Sciatic nerve (tissue), 2 donors: ENCODE data around the gene SLC16A8. TPM values are rescaled to one million over a fixed set of nuclear protein-coding genes. Genes with fewer than 3 reads are reported as not detected.
A peak's percentile ranks its signal among the peaks of the same experiment; 100 is the strongest.

Source experiments
- ATAC-seq: fragments of 200-7000 bp; cut with Tn5 transposase; one replicate; pipeline ENCODE4 v1.9.1; 2020; ENCODE audit warnings: mild to moderate bottlenecking, moderate library complexity
- DNase-seq: peaks from one replicate; pipeline ENCODE4 v3.0.0-alpha.2; 2020; ENCODE audit warnings: low spot score
- intact Hi-C: fragments of 100-400 bp; cut with DNase I; formaldehyde crosslinking; loops from one replicate; pipeline ENCODE4 v1.14.2; 2022
- total RNA-seq: library from RNA; stranded (reverse); fragmentation: NEBNext Ultra II Directional; extraction: Animal tissue kit (Norgen Biotek cat#: 25700); gene quantifications from one replicate; pipeline ENCODE4 v1.2.1, GENCODE V29; 2021
- donor health status: DM: no; HTN: no; CAD: no.
- donor health status: DM: no; HTN: no; CAD: no.

Gene SLC16A8
- total RNA-seq, 1 donor from 2014 or later = 1.7 TPM

DNA sequence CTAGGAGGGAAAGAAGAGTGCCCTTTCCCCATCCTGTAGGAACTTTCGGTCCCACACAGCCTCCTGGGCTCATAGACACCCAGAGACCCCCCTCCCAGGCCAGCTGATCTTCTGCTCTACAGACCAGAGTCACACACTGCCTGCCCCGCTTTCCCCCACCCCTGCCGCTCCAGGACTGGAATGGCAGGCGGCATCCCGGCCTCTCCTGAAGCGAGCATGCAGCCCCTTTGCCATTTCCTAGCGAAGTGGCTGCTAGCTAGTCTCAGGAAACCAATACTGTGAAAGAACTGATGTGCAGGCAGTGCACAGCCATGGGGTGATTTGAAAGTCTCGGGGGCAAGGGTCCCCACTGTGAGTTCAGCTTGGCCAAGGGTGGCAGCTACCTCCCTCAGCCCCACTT, 18.4 kb downstream of the SLC16A8 start:
- intact Hi-C loops = no loop called here
- ATAC-seq (no peak), DNase-seq (no peak)

DNA sequence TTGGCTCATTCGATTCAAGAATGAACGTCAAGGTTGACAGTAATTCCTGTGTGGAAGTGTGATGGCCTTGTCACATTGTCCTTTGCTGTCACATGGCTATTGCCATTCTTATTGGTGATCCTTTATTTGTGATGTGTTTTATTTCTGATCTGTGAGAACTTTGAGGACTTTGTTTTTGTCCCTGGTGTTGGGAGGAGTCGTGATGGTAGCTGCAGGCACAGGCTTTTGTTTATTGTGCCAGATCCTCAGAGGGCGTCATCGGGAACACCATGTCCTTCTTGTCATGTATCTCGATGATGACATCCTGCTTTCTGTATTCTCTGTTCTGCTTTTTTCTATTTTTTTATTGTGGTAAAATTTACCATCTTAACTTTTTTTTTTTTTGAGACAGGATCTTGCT, 21.2 kb downstream of the SLC16A8 start:
- ATAC-seq (peak; percentile 83), DNase-seq (no peak)
- intact Hi-C loops = no loop called here

DNA sequence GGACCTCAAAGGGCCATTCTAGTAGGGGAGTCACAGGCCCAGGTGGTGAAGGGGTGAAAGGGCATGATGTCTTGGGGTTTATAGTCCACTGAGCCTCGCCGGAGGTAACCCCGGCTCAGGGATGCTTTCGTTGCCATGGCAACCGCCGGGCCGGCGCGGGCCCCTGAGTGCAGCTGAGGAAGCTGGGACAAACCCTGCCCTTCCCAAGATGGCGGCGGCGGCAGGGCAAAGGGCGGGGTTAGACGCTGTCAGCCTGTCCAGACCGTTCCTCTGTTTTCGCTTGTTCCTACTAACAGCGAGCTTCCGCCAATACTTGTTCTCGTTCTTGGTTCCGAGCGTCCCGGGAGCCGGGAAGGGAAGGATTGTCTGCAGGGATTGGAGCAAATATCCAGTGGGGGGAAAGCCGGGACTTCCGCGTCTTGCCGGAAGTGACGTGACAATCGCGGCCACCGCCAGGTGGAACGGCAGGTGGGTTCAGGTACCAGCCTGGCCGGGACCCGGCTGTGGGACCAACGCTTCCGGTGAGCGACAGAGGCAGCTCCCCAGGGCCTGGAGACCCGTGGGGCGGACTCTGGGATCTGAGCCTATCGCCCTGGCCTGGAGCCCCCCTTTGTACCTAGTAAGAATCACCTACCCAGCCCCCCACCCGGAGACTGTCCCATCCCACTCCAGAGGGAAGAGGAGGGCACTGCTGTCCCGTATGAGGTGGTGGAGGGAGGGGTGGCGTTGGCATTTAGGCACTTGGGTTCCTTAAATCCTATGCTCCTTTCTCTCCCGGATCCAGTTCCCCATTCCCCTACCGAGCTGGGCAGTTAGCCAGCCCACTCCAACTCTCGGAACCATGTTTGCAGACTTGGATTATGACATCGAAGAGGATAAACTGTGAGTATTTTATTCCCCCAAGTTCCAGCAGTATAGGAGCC, 26.8 kb downstream of the SLC16A8 start, which contains the start of gene PICK1:
Gene PICK1 (plus strand): TSS at position 436 of the 923 bp plus-strand sequence. CDS start 406 bp downstream, at position 842.
- DNase-seq (peak; percentile 90), ATAC-seq (peak; percentile 93)
- intact Hi-C loops = no loop called here

DNA sequence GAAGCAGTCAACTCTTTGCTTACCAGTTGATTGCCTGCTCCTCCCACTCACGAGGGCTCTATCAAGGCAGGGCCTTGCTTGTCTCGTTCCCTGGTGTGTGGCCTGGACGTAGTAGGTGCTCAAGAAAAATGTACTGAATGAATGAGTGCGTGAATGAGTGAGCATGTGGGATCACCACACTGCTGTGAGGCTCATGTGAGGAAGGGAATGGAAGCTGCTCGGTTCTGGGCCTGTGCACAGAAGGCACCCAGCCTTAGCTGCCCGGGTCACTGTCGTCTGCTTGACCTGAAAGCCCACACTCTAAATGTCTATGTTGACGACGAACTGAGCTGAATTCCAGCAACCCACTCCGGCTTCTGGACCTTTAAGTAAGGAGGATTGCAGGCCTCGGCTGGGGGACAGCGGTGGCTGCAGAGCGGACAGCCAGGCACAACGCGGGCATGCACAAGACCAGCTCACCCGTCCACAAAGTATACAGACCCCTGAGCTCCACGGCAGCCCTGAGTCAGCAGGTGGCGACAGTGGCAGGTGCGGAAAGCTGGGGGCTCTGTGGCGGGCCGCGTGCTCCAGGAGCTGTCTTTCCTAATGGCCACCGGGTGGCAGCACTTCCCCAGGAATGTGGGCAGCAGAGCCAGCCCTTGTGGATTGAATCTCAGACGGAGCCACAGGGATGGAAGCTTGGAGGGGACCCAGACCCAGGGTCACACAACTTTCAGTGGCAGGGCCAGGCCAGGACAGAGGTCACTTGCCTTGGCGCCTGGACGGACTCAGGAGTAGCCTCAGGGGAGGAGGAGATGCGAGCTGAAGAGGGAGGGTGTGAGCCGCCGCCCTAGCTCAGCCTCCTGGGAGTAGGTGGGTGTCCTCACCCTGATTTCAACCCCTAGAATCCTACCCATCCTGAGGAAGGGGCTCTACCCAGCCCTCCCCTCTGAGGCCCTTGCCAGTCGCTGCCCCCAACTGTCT, 31.8 kb downstream of the SLC16A8 start:
- intact Hi-C loops = no loop called here
- ATAC-seq (peak; percentile 80), DNase-seq (peak; percentile 90)

DNA sequence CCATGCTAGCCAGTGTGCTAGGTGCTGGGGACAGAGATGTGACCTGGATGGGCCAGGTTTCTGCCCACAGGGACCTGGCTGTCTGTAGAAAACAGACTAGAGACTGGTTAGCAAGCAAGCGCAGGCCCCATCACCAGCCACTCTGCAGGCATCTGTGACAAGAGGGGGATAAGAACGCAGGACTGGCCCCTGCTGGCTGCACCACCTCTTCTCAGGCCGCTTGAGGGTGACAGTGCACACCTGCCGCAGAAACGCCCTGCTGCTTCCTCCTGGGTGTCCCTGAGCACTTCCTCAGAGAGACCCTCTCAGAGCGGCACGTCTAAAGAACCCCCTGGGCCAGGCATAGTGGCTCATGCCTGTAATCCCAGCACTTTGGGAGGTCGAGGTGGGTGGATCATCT, 32.7 kb downstream of the SLC16A8 start:
- intact Hi-C loops = no loop called here
- no peak for DNase-seq
- ATAC-seq = no peak

DNA sequence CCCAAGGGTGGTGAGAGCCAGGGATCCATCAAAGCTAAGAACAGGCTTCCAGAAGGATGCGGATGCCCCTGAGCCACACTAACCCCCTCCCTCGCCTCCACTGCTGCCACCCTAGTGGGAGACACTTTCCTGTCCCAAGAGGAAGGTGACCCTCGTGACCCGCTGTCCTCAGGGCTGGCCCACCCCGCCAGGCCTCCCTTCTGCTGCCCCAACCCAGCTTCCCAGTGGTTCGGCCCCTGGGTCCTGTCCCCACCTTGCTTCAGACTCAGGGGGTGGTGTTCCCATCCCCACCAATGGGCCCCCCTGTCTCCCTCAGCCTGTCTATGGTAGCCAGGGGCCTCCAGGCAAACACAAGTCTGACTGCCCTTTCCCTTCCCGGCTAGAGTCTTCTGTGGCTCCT, 33.3 kb downstream of the SLC16A8 start:
- peak; percentile 3 for ATAC-seq
- intact Hi-C loops = no loop called here

DNA sequence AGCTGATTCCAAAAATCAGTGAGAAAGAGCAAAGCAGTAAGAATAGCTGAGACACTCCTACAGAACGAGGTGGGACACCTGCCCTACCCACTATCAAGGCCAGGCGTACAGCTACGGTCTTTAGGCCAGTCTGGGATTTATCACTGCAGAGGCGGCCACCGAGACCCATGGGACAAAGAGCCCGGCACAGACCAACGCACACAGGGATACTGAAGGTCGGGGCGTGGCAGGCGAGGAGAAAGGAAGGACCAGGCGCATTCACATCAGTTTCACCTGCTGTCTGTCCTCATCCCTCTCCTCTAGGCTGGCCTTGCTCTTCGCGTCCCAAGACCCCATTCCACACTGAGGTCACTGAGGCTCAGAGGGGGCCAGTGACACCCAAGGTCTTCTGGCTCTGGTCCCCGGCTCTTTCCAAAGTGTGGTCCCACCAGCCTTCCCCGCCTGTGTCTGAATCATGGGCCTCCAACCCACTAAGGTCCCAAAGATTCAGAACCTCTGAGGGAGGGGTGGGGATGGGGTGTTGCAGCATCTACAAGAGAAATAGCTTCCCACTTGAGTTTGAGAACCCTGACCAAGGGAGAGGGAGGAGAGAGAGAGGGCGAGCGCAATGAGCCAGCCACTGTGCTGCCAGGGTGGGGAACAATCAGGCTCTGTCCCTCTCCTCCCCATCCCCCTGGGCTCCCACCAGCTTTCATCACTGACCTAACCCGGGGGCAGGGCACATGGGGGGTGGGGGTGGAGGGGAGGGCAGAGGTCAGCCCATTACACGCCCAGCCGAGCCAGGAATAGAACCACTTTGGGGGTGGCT, 34.0 kb downstream of the SLC16A8 start:
- peak; percentile 72 for ATAC-seq
- DNase-seq = no peak
- intact Hi-C loops = no loop called here

More for the DNA sequence above, 33.3 kb downstream of the SLC16A8 start:
- DNase-seq = no peak

DNA sequence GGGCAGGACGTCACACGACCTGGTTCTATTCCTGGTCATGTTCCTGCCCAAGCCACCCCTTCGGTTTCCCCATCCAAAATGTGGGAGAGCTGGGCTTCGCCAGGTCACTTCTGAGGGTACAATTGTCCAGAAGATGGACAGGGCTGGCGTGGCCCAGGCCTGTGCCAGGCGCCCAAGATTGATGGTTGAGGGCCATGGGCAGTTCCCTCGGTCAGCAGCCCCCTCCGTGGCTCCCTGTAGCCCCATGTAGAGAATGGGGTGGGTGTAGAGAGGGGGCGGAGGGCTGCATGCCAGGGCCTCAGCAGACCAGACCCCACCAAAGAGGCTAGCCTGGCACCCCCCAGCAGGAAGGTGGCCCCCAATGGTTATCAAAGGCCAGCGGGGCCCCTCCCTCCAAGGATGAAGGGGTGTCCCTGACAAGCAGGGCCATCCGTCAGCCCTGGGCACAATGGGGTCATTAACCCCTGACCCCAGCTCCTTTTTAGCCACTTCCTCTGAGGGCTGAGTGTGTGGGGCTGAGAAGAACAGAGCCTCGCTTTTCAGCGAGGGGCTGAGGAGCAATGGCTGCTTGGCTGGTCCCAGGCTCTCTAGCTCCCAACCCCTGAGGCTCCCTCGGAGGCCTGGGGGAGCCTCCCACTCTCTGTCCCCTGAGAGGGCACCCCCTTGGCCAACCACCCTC, 37.8 kb downstream of the SLC16A8 start:
- ATAC-seq = no peak
- intact Hi-C loops = no loop called here
- no peak for DNase-seq

DNA sequence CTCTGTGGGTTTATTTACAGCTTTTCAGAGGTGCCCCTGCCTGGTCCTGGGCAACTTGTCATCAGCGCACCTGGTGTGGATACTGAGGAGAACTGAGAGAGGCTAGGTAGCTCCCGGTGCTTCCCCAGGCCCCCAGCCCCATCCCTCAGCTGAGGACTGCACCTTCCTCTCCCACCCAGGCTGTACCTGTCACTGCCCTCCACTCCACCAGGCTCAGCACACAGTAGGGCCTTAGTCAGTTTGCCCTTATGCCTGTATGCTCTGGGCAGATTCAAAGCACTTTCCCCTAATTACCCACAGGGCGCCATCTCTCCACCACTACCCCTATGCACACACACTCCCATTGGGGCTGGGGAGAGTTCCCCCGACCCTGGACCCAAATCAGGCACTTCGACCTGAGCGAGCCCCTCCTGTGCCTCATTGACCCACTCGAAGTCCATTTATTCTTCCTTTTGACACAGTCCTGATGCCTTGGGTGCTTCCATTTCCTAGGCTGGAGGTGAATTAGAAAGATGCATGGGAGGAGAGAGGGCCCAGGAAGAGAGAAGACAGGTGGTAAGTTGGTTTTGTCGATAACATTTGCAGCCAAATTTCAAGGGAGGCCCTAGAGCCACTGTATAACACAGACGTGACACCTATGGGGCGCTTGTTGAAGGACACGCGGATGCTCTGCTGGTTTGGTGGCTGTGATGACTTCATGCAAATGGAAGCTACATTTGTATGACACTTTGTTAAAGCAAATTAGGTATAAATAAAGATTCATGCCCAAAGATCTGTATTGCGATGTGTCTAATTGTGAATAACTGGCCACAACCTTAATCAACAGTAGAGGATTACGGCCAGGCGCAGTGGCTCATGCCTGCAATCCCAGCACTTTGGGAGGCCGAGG, 40.6 kb downstream of the SLC16A8 start:
- no peak for DNase-seq
- no peak for ATAC-seq
- intact Hi-C loops = no loop called here

DNA sequence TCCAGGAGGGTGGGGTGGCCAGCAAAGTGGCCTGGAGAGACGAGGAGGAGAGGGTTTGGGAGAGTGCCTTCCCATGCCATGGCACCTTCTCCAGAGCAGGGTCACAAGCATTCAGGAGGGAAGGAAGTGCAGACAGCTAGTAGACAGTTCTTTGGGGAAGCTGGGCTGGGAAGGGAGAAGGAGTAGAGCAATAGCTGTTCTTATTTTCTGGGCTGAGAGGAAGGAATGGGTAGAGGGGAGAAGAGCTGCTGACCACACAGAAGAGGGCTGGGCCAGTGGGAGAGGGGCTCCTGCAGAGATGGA, 41.5 kb downstream of the SLC16A8 start:
- ATAC-seq (no peak), DNase-seq (no peak)
- intact Hi-C loops = no loop called here

DNA sequence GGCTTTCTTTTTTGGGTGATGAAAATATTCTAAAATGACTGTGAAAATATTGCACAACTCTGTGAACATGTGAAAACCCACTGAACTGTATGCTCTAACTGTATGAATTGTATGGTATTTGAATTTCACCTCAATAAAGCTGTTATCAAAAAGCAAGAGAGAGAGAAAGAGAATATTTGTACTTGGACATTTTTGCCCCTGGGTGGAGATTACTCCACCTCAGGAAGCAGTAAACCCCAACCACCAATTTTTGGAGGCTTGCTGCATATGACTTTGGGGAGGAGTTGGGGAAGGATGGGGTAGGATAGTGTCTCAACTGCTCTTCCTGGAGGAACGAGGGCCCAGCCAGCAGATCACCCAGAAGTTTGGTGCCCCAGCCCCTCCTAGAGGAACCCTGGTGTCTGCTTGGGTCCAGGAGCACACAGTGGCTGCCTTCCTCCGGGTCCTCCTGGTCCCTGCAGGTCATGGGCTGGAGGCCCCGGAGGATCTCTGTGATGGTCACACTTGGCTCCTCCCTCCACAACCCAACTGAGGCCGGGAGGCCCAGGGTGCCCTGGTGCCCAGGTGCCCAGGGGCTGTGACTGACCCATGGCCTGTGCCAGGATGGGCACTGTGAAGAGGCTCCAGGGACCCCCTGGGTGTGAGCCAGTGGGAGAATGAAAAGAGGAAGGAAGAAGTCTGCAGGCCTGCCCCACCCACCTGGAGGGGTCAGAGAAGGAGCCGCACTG, 42.1 kb downstream of the SLC16A8 start:
- intact Hi-C loops = no loop called here
- ATAC-seq (peak; percentile 4), DNase-seq (no peak)

DNA sequence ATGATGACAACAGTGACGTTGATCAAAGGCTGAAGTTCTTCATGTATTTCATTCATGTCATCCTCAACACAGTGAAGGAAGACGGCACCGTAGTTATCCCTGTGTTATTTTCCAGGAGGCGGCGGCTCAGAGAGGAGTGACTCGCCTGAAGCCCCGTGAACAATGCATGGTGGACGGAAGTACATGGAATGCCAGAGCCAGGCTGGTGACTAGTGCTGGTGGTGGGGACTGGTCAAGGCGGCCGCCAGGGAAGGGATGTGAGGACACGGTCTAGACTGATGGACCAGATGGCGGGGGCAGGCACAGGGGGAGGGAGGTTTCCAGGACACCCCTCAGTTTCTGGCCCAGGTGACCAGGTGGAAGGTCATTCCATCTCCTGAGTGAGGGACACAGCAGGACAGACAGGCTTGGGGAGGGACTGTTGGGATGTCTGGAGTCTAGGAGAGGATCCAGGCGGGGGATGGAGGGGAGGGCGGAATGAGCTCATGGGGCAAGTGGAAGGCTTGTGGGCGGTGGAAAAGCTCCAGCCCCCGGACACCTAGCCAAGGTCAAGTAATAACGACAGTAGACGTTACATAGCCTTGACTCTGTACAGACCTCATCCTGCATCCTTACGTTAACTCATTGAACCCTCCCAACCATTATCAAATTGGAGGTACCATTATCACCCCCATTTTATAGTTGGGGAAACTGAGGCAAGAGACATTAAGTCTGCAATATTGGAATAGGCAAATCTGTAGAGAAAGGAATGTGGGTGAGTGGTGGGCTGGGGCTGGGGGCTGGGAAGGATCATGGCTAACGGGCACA, 42.8 kb downstream of the SLC16A8 start:
- DNase-seq (no peak), ATAC-seq (no peak)
- intact Hi-C loops = no loop called here

DNA sequence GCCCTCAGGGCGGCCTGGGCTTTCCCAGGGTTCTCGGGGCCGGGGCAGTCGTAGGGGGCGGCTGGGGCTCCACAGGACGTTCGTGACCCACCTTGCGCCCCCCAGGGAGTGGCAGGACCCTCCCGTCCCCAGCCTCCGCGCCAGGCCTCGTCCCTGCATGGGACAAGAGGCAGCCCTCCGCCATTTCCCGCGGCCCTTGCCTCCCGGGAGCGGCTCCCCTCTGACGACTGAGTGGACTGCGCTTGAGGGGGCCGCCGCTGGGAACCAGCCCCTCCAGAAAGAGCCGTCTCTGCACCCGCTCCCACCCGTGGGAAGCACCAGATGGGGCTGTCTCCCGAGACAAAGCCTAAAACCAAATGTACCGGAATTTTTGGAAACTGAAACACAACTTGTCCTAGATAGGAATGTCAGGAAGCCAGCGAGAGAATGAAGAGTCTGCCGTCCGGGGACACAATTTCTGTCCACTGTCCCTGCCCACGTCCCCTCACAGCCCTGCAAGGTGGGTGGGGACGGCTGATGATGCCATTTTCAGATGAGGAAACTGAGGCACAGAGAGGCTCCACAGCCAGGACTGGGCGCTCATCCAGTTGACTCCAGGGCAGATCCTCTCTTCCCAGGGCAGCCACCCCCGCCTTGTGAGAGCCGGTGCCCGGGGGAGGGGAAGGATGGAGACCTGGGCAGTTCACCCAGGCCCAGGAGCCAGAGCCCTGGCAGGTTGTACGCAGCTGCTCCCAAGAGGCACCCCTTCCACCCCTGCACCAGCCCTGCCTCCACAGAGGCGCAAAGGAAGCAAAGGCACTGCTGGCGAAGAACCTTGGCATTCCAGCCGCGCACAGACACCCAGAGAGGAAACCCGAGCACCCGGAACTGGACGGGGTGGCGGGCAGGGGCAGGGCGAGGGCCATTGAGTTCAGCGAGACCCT, 44.8 kb downstream of the SLC16A8 start:
- DNase-seq (no peak), ATAC-seq (no peak)
- intact Hi-C loops = no loop called here

DNA sequence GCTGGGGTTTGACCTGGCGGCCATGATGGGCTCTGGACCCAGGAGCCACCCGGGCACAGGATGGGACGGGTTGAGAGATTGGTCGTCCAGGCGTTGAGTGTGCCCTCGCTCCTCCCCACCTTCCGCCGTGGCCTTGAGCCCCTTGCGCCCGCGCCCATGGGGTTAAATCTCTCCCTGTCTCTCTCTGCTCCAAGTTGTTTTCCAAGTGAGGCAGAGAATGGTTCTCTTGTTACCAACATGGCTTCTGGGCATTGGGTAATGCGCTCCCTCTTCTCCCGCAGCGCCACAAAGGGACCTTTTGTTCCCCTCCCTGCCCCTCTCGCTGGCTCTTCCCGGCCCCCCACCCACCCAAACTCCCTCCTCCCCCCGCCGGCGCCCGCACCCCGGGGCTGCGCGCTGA, 45.6 kb downstream of the SLC16A8 start:
- intact Hi-C loops = no loop called here
- DNase-seq = no peak
- no peak for ATAC-seq
